Measurements from ENCODE around the gene CTSZ. TPM values are rescaled to one million over a fixed set of nuclear protein-coding genes. Genes with fewer than 3 reads are reported as not detected.

CTSZ gene
- polyA plus RNA-seq, 3 donors = 62.6 to 755 (median 86.4) TPM

GRCh38 chr20:58994390-58995159 is 12.5 kb downstream of the CTSZ start:
- H3K4me3 Mint-ChIP-seq = no peak overlapping the region
- Histone ChIP-seq H3K9me3 (replicated peaks in 1 of 2; ENCODE audit: control insufficient read depth in 1 of 2, insufficient read depth in 1 of 2, low read length in 2 of 2) (no peaks in the 10 kb centered on the region), H3K9ac (ENCODE audit: insufficient read depth, low read length, poor library complexity, severe bottlenecking) (no peak overlapping the region), H3K79me2 (ENCODE audit: insufficient read depth, low read length) (peaks cover 38% of the 10 kb centered on the region), H2AFZ (ENCODE audit: insufficient read depth, low read depth, low read length, poor library complexity, severe bottlenecking) (no peak overlapping the region), H3K4me2 (replicated peaks; ENCODE audit: extremely low read depth, low read length, poor library complexity, severe bottlenecking) (no peak overlapping the region), H3K27ac (ENCODE audit: low read depth in 1 of 2, low read length in 2 of 2) (peak overlapping the region in 1 of 2 donors; percentile 43), H3K4me1 (ENCODE audit: control insufficient read depth in 1 of 2, insufficient read depth in 2 of 2, low read length in 2 of 2) (peaks cover 0 to 3% of the 10 kb centered on the region in 2 donors), H3K27me3 (ENCODE audit: control insufficient read depth in 2 of 2, insufficient read depth in 2 of 2, low read length in 2 of 2) (no peaks in the 10 kb centered on the region), H3K36me3 (replicated peaks in 1 of 2; ENCODE audit: control insufficient read depth in 1 of 2, insufficient read depth in 2 of 2, low read length in 2 of 2) (peaks cover 90 to 100% of the 10 kb centered on the region in 2 donors), H4K20me1 (ENCODE audit: insufficient read depth, low read length) (peaks cover 100% of the 10 kb centered on the region), H3K4me3 (replicated peaks in 1 of 3; ENCODE audit: low read depth in 2 of 3, low read length in 3 of 3) (no peak overlapping the region)
- DNase-seq = no peak
- TF ChIP-seq CTCF (IDR thresholded peaks at IDR 0.05) = no peak
- peaks cover 0 to 4% (median 0%) of the 10 kb centered on the region in 3 donors for H3K27me3 Mint-ChIP-seq (ENCODE audit: low read depth in 3 of 3)
- H3K9me3 Mint-ChIP-seq = no peaks in the 10 kb centered on the region
- intact Hi-C loops (cut with micrococcal nuclease) = loop anchor here in 1 of 2 donors (5.0 kb wide), 1 partner anchor 33 kb away; no protein-coding TSS in a partner anchor
- H3K36me3 Mint-ChIP-seq = peaks cover 80 to 94% of the 10 kb centered on the region in 2 donors
- H3K4me1 Mint-ChIP-seq = peaks cover 7% of the 10 kb centered on the region
- WGBS (ENCODE audit: insufficient coverage) = 87% methylated on average over 4 of the region's 17 CpGs
- peak overlapping the region in 6 of 7 donors; percentile 63 to 89 (median 80) for H3K27ac Mint-ChIP-seq

- intact Hi-C loops (cut with micrococcal nuclease) = loop anchor here in 1 of 2 donors (5.0 kb wide), 1 partner anchor 34 kb away; no protein-coding TSS in a partner anchor
- H3K9ac ChIP-seq (ENCODE audit: insufficient read depth, low read length, poor library complexity, severe bottlenecking) = no peak overlapping the region
- no peak overlapping the region for H2AFZ ChIP-seq (ENCODE audit: insufficient read depth, low read depth, low read length, poor library complexity, severe bottlenecking)
- no peak for TF ChIP-seq CTCF (IDR thresholded peaks at IDR 0.05)
- Mint-ChIP-seq H3K4me3 (no peak overlapping the region), H3K9me3 (no peaks in the 10 kb centered on the region), H3K36me3 (peaks cover 81 to 94% of the 10 kb centered on the region in 2 donors), H3K27me3 (ENCODE audit: low read depth in 3 of 3) (peaks cover 0 to 4% (median 0%) of the 10 kb centered on the region in 3 donors), H3K4me1 (peaks cover 7% of the 10 kb centered on the region), H3K27ac (peak overlapping the region in 5 of 7 donors; percentile 2 to 63 (median 30))
- no peak overlapping the region for H3K4me3 ChIP-seq (replicated peaks in 1 of 3; ENCODE audit: low read depth in 2 of 3, low read length in 3 of 3)
- H3K27me3 ChIP-seq (ENCODE audit: control insufficient read depth in 2 of 2, insufficient read depth in 2 of 2, low read length in 2 of 2) = no peaks in the 10 kb centered on the region
- peaks cover 30% of the 10 kb centered on the region for H3K79me2 ChIP-seq (ENCODE audit: insufficient read depth, low read length)
- peaks cover 89 to 100% of the 10 kb centered on the region in 2 donors for H3K36me3 ChIP-seq (replicated peaks in 1 of 2; ENCODE audit: control insufficient read depth in 1 of 2, insufficient read depth in 2 of 2, low read length in 2 of 2)
- DNase-seq = no peak
- no peaks in the 10 kb centered on the region for H3K9me3 ChIP-seq (replicated peaks in 1 of 2; ENCODE audit: control insufficient read depth in 1 of 2, insufficient read depth in 1 of 2, low read length in 2 of 2)
- peaks cover 100% of the 10 kb centered on the region for H4K20me1 ChIP-seq (ENCODE audit: insufficient read depth, low read length)
- peaks cover 0 to 3% of the 10 kb centered on the region in 2 donors for H3K4me1 ChIP-seq (ENCODE audit: control insufficient read depth in 1 of 2, insufficient read depth in 2 of 2, low read length in 2 of 2)
- 87% methylated on average over 10 of the region's 23 CpGs for WGBS (ENCODE audit: insufficient coverage)
- peak overlapping the region in 1 of 2 donors; percentile 53 for H3K27ac ChIP-seq (ENCODE audit: low read depth in 1 of 2, low read length in 2 of 2)
- no peak overlapping the region for H3K4me2 ChIP-seq (replicated peaks; ENCODE audit: extremely low read depth, low read length, poor library complexity, severe bottlenecking)
Measured at GRCh38 chr20:58993332-58994248, 13.5 kb downstream of the CTSZ start.

Data from CD14-positive monocyte (primary cell).